SK-N-SH (cell line): ENCODE measurements around the gene ERLEC1. TPM values are rescaled to one million over a fixed set of nuclear protein-coding genes. Genes with fewer than 3 reads are reported as not detected.

ENCODE experiments used
- CTCF ChIA-PET: fragments of 300-600, 350-600 bp; formaldehyde crosslinking; extraction: SDS; loops from one replicate; lab custom pipeline; 2021; lab: Yijun Ruan, JAX
- POLR2A ChIA-PET: fragments of 350-600 bp; sonication (Branson Sonifier 250); formaldehyde crosslinking; extraction: SDS; loops from one replicate; lab custom pipeline; 2020; ENCODE audit warnings: antibody characterized with exemption, inconsistent platforms; lab: Yijun Ruan, JAX
- DNase-seq: peaks from one replicate; pipeline ENCODE4 v3.0.0; 2012
- H2AFZ ChIP-seq: fragments of 200-600 bp; sonication (generic); 2 replicates; pipeline ENCODE4 v1.8.1; 2016; ENCODE audit warnings: antibody characterized with exemption, mild to moderate bottlenecking, low read depth
- H3F3A ChIP-seq: fragments of 200-600 bp; sonication (generic); replicated peaks from 2 replicates; pipeline ENCODE3; 2016; ENCODE audit warnings: antibody characterized with exemption, mild to moderate bottlenecking; ENCODE audit not compliant: insufficient read depth
- H3K27ac ChIP-seq, 2 experiments: fragments of 200-500 bp in 1 of 2; fragments of 200-600 bp in 1 of 2; sonication (Bioruptor generic) in 1 of 2; sonication (generic), shearing (Covaris generic) in 1 of 2; 2 replicates each; pipeline versions ENCODE4 v1.5.1 to v1.6.1; 2014 to 2016; ENCODE audit warnings: low read depth in 2 of 2, inconsistent platforms in 1 of 2, low read length in 1 of 2, mild to moderate bottlenecking in 1 of 2, mixed read lengths in 1 of 2
- H3K27me3 ChIP-seq: fragments of 200-600 bp; sonication (generic), shearing (Covaris generic); 2 replicates; pipeline ENCODE4 v1.6.1; 2016; ENCODE audit warnings: mixed run types; ENCODE audit not compliant: insufficient read depth
- H3K36me3 ChIP-seq, 2 experiments: fragments of 200-500 bp in 1 of 2; fragments of 200-600 bp in 1 of 2; sonication (Bioruptor generic) in 1 of 2; sonication (generic) in 1 of 2; replicated peaks in 1 of 2; 2 replicates each; pipeline versions ENCODE3 to v1.5.1; 2014 to 2016; ENCODE audit warnings: low read length in 1 of 2, mild to moderate bottlenecking in 1 of 2; ENCODE audit not compliant: insufficient read depth in 2 of 2, control insufficient read depth in 1 of 2
- H3K4me1 ChIP-seq, 2 experiments: fragments of 200-500 bp in 1 of 2; fragments of 200-600 bp in 1 of 2; sonication (Bioruptor generic) in 1 of 2; sonication (generic), shearing (Covaris generic) in 1 of 2; 2 replicates each; pipeline versions ENCODE4 v1.5.1 to v1.6.1; 2014 to 2016; ENCODE audit warnings: low read depth in 1 of 2, low read length in 1 of 2, mixed run types in 1 of 2; ENCODE audit not compliant: insufficient read depth in 2 of 2, control insufficient read depth in 1 of 2
- H3K4me2 ChIP-seq: fragments of 200-600 bp; sonication (generic), shearing (Covaris generic); 2 replicates; pipeline ENCODE4 v1.6.1; 2017; ENCODE audit warnings: mixed run types
- H3K4me3 ChIP-seq, 2 experiments: fragments of 200-500 bp in 1 of 2; fragments of 200-600 bp in 1 of 2; sonication (Bioruptor generic) in 1 of 2; sonication (generic), shearing (Covaris generic) in 1 of 2; 2 replicates each; pipeline versions ENCODE4 v1.5.1 to v1.8.1; 2014 to 2016; ENCODE audit warnings: low read depth in 2 of 2, inconsistent platforms in 1 of 2, low read length in 1 of 2, mild to moderate bottlenecking in 1 of 2, mixed read lengths in 1 of 2, moderate library complexity in 1 of 2
- H3K79me2 ChIP-seq: fragments of 200-600 bp; sonication (generic); 2 replicates; pipeline ENCODE4 v1.8.1; 2017; ENCODE audit warnings: mild to moderate bottlenecking; ENCODE audit not compliant: insufficient read depth
- H3K9ac ChIP-seq: fragments of 200-600 bp; sonication (generic); 2 replicates; pipeline ENCODE4 v1.6.1; 2017; ENCODE audit warnings: mixed run types
- H3K9me2 ChIP-seq: fragments of 200-600 bp; sonication (generic); 2 replicates; pipeline ENCODE4 v1.6.1; 2017; ENCODE audit warnings: mixed run types
- H3K9me3 ChIP-seq: fragments of 200-600 bp; sonication (generic); 2 replicates; pipeline ENCODE4 v1.6.1; 2017; ENCODE audit warnings: mixed run types, mild to moderate bottlenecking, moderate library complexity
- H4K20me1 ChIP-seq: fragments of 200-600 bp; sonication (generic); 2 replicates; pipeline ENCODE4 v1.6.1; 2017; ENCODE audit warnings: mild to moderate bottlenecking, mixed run types; ENCODE audit not compliant: insufficient read depth
- CHD2 ChIP-seq: fragments of 150-350 bp; IDR thresholded peaks from 2 replicates; pipeline ENCODE4 v1.6.1; 2018; ENCODE audit warnings: low read length; ENCODE audit not compliant: partially characterized antibody
- ELF1 ChIP-seq: IDR thresholded peaks from 2 replicates; pipeline ENCODE4 v1.4.0; 2012
- EZH2phosphoT487 ChIP-seq: fragments of 200-600 bp; sonication (generic); IDR thresholded peaks from 2 replicates; pipeline ENCODE4 v1.6.1; 2017; ENCODE audit warnings: low read depth, mixed run types, mild to moderate bottlenecking, antibody characterized with exemption, moderate library complexity, borderline replicate concordance
- GABPA ChIP-seq: IDR thresholded peaks from 2 replicates; pipeline ENCODE4 v1.4.0; 2012; ENCODE audit warnings: low read depth, mild to moderate bottlenecking
- GATA2 ChIP-seq: sonication (generic); formaldehyde crosslinking; IDR thresholded peaks from 2 replicates; pipeline ENCODE4 v1.5.0; 2020; ENCODE audit warnings: mild to moderate bottlenecking, missing genetic modification reagents
- PBX3 ChIP-seq: IDR thresholded peaks from 2 replicates; pipeline ENCODE4; 2012
- POLR2AphosphoS5 ChIP-seq: IDR thresholded peaks from 2 replicates; pipeline ENCODE4 v1.6.1; 2012; ENCODE audit warnings: low read depth, low read length
- RAD21 ChIP-seq: IDR thresholded peaks from 2 replicates; pipeline ENCODE4 v1.6.1; 2012; ENCODE audit warnings: mild to moderate bottlenecking, low read length
- RCOR1 ChIP-seq: fragments of 150-350 bp; IDR thresholded peaks from 2 replicates; pipeline ENCODE4 v1.6.1; 2017; ENCODE audit warnings: antibody characterized with exemption, low read length
- REST ChIP-seq: IDR thresholded peaks from 2 replicates; pipeline ENCODE4 v1.6.1; 2012; ENCODE audit warnings: mild to moderate bottlenecking, low read depth, low read length, moderate library complexity
- RXRA ChIP-seq: IDR thresholded peaks from 2 replicates; pipeline ENCODE4 v1.4.0; 2012; ENCODE audit warnings: low read depth, mild to moderate bottlenecking, borderline replicate concordance
- SIN3A ChIP-seq: IDR thresholded peaks from 2 replicates; pipeline ENCODE4 v1.6.1; 2012; ENCODE audit warnings: low read depth, mild to moderate bottlenecking, low read length, moderate library complexity, borderline replicate concordance
- TAF1 ChIP-seq: IDR thresholded peaks from 2 replicates; pipeline ENCODE4 v1.6.1; 2012; ENCODE audit warnings: low read depth, mild to moderate bottlenecking, low read length, moderate library complexity, borderline replicate concordance
- TCF12 ChIP-seq: IDR thresholded peaks from 2 replicates; pipeline ENCODE4 v1.4.0; 2012
- TEAD4 ChIP-seq: IDR thresholded peaks from 2 replicates; pipeline ENCODE4 v1.4.0; 2012; ENCODE audit warnings: mild to moderate bottlenecking, borderline replicate concordance; ENCODE audit not compliant: insufficient read depth
- USF1 ChIP-seq: IDR thresholded peaks from 2 replicates; pipeline ENCODE4 v1.4.0; 2012; ENCODE audit warnings: low read depth, borderline replicate concordance
- WGBS: methylation state at CpG from one replicate; pipeline ENCODE4 v1.1.6; 2017; ENCODE audit warnings: low lambda C conversion rate; 5-methylcytosine and 5-hydroxymethylcytosine counted together
- polyA plus RNA-seq, 3 experiments: library from polyadenylated mRNA; depleted of rRNA; stranded (reverse); fragments of >200 nt; gene quantifications; 2 replicates each; pipeline ENCODE4 v1.2.3, GENCODE V29; 2012

ERLEC1 gene
- polyA plus RNA-seq, 1 of the 3 experiments (the other 2 are of a cell fraction), result 61.7 TPM

- Histone ChIP-seq H3K4me1 (no peaks in the 10 kb centered on the region), H3K9me3 (no peaks in the 10 kb centered on the region), H3K36me3 (no peaks in the 10 kb centered on the region), H2AFZ (no peak overlapping the region), H3K27me3 (no peaks in the 10 kb centered on the region), H4K20me1 (no peaks in the 10 kb centered on the region), H3K9me2 (no peaks in the 10 kb centered on the region), H3K27ac (no peak overlapping the region), H3K4me3 (no peak overlapping the region), H3K4me2 (no peak overlapping the region), H3K79me2 (no peaks in the 10 kb centered on the region), H3F3A (no peaks in the 10 kb centered on the region), H3K9ac (no peak overlapping the region)
- no peak for DNase-seq
- TF ChIP-seq PBX3 (no peak), GABPA (no peak), RAD21 (no peak), GATA2 (no peak), SIN3A (no peak)
- ChIA-PET CTCF (no interaction called here), POLR2A (interaction anchor here (0.7 kb wide), 1 partner anchor 11 kb away, joined by 5 read pairs; no protein-coding TSS in a partner anchor)
- WGBS, result 80% methylated on average over 1 of the region's 1 CpG
Observed at GRCh38 chr2:53826030-53826410, 39.2 kb downstream of the ERLEC1 start.

GRCh38 chr2:53826587-53827397, 39.9 kb downstream of the ERLEC1 start:
- Histone ChIP-seq H3K4me3 (no peak overlapping the region), H3K27me3 (no peaks in the 10 kb centered on the region), H3K4me1 (no peaks in the 10 kb centered on the region), H3K36me3 (no peaks in the 10 kb centered on the region), H4K20me1 (no peaks in the 10 kb centered on the region), H3K9ac (no peak overlapping the region), H2AFZ (no peak overlapping the region), H3K79me2 (no peaks in the 10 kb centered on the region), H3K9me3 (no peaks in the 10 kb centered on the region), H3K4me2 (no peak overlapping the region), H3F3A (no peaks in the 10 kb centered on the region), H3K9me2 (no peaks in the 10 kb centered on the region), H3K27ac (no peak overlapping the region)
- 95% methylated on average over 3 of the region's 3 CpGs for WGBS
- CTCF ChIA-PET, result no interaction called here
- TF ChIP-seq TEAD4, result no peak
- no peak for TF ChIP-seq USF1
- no peak for DNase-seq
- POLR2A ChIA-PET, result no interaction called here

- H3K36me3 ChIP-seq, result no peaks in the 10 kb centered on the region
- no peaks in the 10 kb centered on the region for H3F3A ChIP-seq
- no peak overlapping the region for H3K4me2 ChIP-seq
- WGBS, result 91% methylated on average over 3 of the region's 3 CpGs
- H3K27me3 ChIP-seq, result no peaks in the 10 kb centered on the region
- no peak overlapping the region for H3K9ac ChIP-seq
- H4K20me1 ChIP-seq, result no peaks in the 10 kb centered on the region
- H3K4me3 ChIP-seq, result no peak overlapping the region
- H3K79me2 ChIP-seq, result no peaks in the 10 kb centered on the region
- no peak overlapping the region for H3K27ac ChIP-seq
- ChIA-PET CTCF (no interaction called here), POLR2A (no interaction called here)
- DNase-seq, result no peak
- no peaks in the 10 kb centered on the region for H3K9me2 ChIP-seq
- H3K4me1 ChIP-seq, result no peaks in the 10 kb centered on the region
- no peaks in the 10 kb centered on the region for H3K9me3 ChIP-seq
- no peak overlapping the region for H2AFZ ChIP-seq
- TF ChIP-seq TAF1 (no peak), GABPA (no peak), ELF1 (no peak), POLR2AphosphoS5 (no peak), TCF12 (no peak), CHD2 (no peak), EZH2phosphoT487 (no peak), RXRA (no peak), RCOR1 (no peak), REST (no peak)
Observed at GRCh38 chr2:53827398-53828175, 40.7 kb downstream of the ERLEC1 start.
